K562 (cell line): Measurements from ENCODE around the gene RNF126. TPM values are rescaled to one million over a fixed set of nuclear protein-coding genes. Genes with fewer than 3 reads are reported as not detected.
A peak's percentile ranks its signal among the peaks of the same experiment; 100 is the strongest.

Experiments
- ATF4 ChIP-seq: fragments of 450-650 bp; formaldehyde crosslinking; IDR thresholded peaks from 2 replicates; pipeline ENCODE4 v1.4.0; 2022; ENCODE audit warnings: mild to moderate bottlenecking, moderate library complexity
- CBX3 ChIP-seq, 2 experiments: IDR thresholded peaks; 1 replicate in 1 of 2; 2 replicates in 1 of 2; pipeline ENCODE4 v1.6.1; 2012; ENCODE audit warnings: inconsistent platforms in 2 of 2, low read length in 2 of 2, borderline replicate concordance in 1 of 2, control low read depth in 1 of 2
- CEBPG ChIP-seq, 3 experiments: fragments of 200-800 bp in 1 of 3; sonication (Bioruptor generic) in 1 of 3; sonication (generic) in 1 of 3; formaldehyde crosslinking in 1 of 3; IDR thresholded peaks in 2 of 3; conservative IDR thresholded peaks in 1 of 3; 2 replicates each; pipeline versions ENCODE4 v1.6.1 to v1.8.0; 2016 to 2022; ENCODE audit warnings: missing compliant biosample characterization in 2 of 3, missing genetic modification characterization in 2 of 3, mild to moderate bottlenecking in 1 of 3, missing genetic modification reagents in 1 of 3
- ESRRA ChIP-seq: fragments of 450-650 bp; IDR thresholded peaks from 2 replicates; pipeline ENCODE4 v1.6.1; 2014; ENCODE audit warnings: low read depth, mild to moderate bottlenecking, moderate library complexity, borderline replicate concordance
- FOXJ2 ChIP-seq: fragments of 200-800 bp; sonication (Bioruptor generic); IDR thresholded peaks from 2 replicates; pipeline ENCODE4 v1.6.1; 2016; ENCODE audit warnings: missing genetic modification characterization, missing compliant biosample characterization
- HCFC1 ChIP-seq: IDR thresholded peaks from 2 replicates; pipeline ENCODE4 v1.6.1; 2012; ENCODE audit warnings: low read depth, low read length, improper control_type of control experiment
- HES1 ChIP-seq: fragments of 450-650 bp; IDR thresholded peaks from 2 replicates; pipeline ENCODE4 v1.6.1; 2016; ENCODE audit warnings: low read depth, mild to moderate bottlenecking, moderate library complexity
- HIVEP1 ChIP-seq: fragments of 250-450 bp; sonication (Bioruptor Pico); IDR thresholded peaks from 2 replicates; pipeline ENCODE4 v1.4.0; 2020; ENCODE audit warnings: mild to moderate bottlenecking
- KDM1A ChIP-seq, 2 experiments: fragments of 450-650 bp; IDR thresholded peaks; 2 replicates each; pipeline ENCODE4 v1.6.1; 2016; ENCODE audit warnings: mild to moderate bottlenecking in 2 of 2
- MAFG ChIP-seq: fragments of 450-650 bp; conservative IDR thresholded peaks from 2 replicates; pipeline ENCODE4 v1.6.1; 2016; ENCODE audit warnings: missing genetic modification characterization, missing compliant biosample characterization
- NBN ChIP-seq: fragments of 450-650 bp; IDR thresholded peaks from 2 replicates; pipeline ENCODE4 v1.6.1; 2016; ENCODE audit warnings: low read depth, mild to moderate bottlenecking
- PHB2 ChIP-seq: fragments of 450-650 bp; IDR thresholded peaks from 2 replicates; pipeline ENCODE4 v1.6.1; 2017; ENCODE audit warnings: low read depth
- POU5F1 ChIP-seq: fragments of 150-350 bp; IDR thresholded peaks from 2 replicates; pipeline ENCODE4 v1.6.1; 2014; ENCODE audit warnings: borderline replicate concordance, low read length, low read depth, mild to moderate bottlenecking; ENCODE audit not compliant: partially characterized antibody
- RAD21 ChIP-seq, 2 experiments: fragments of 250-450 bp in 1 of 2; fragments of 450-650 bp in 1 of 2; sonication (Bioruptor Pico) in 1 of 2; formaldehyde crosslinking in 1 of 2; IDR thresholded peaks in 1 of 2; conservative IDR thresholded peaks in 1 of 2; 2 replicates each; pipeline versions ENCODE4 v1.4.0 to v1.8.0; 2020 to 2022; ENCODE audit warnings: mild to moderate bottlenecking in 2 of 2, moderate library complexity in 1 of 2
- SRSF1 ChIP-seq: fragments of 200-400 bp; formaldehyde crosslinking; IDR thresholded peaks from 2 replicates; pipeline ENCODE4 v1.6.1; 2017; ENCODE audit warnings: mild to moderate bottlenecking, low read depth, low read length, moderate library complexity
- ZBTB34 ChIP-seq: fragments of 250-450 bp; sonication (Bioruptor Pico); IDR thresholded peaks from 2 replicates; pipeline ENCODE4 v1.8.0; 2021; ENCODE audit warnings: mild to moderate bottlenecking, moderate library complexity
- ZKSCAN1 ChIP-seq: fragments of 150-350 bp; IDR thresholded peaks from 2 replicates; pipeline ENCODE4 v1.6.1; 2016; ENCODE audit warnings: low read depth, low read length
- ZNF384 ChIP-seq: IDR thresholded peaks from 2 replicates; pipeline ENCODE4 v1.6.1; 2012; ENCODE audit warnings: low read depth, low read length, improper control_type of control experiment
- ZNF445 ChIP-seq: fragments of 250-450 bp; sonication (Bioruptor Pico); IDR thresholded peaks from 2 replicates; pipeline ENCODE4 v1.4.0; 2020; ENCODE audit warnings: low read depth, mild to moderate bottlenecking, moderate library complexity
- polyA plus RNA-seq, 8 experiments: library from polyadenylated mRNA; depleted of rRNA in 4 of 8; stranded (reverse) in 5 of 8; unstranded in 3 of 8; fragments of >200 nt; fragmentation: Nextera tagmentation in 2 of 8; fragmentation: Illumina TruSeq in 1 of 8; extraction: Ambion mirVana in 2 of 8; extraction: Trizol in 1 of 8; gene quantifications; 2 replicates each; pipeline versions ENCODE4 v1.2.1 to v1.2.3, GENCODE V29; 2011 to 2014; ENCODE audit warnings: inconsistent platforms in 1 of 8, missing spikeins in 1 of 8
- total RNA-seq, 7 experiments: library from RNA; depleted of rRNA in 6 of 7; stranded (reverse); fragments of >200 nt in 6 of 7; fragmentation: Illumina TruSeq in 2 of 7; extraction: Trizol in 2 of 7; gene quantifications; 2 replicates each; pipeline versions ENCODE4 v1.2.1 to v1.2.3, GENCODE V29; 2011 to 2021; ENCODE audit warnings: low replicate concordance in 1 of 7
- TF ChIP-seq, protein P1 (sequence below): fragments of 250-450 bp; sonication (Bioruptor Pico); IDR thresholded peaks from 2 replicates; pipeline ENCODE4 v1.4.0; 2020
- TF ChIP-seq, protein P2 (sequence below): fragments of 450-650 bp; IDR thresholded peaks from 2 replicates; pipeline ENCODE4 v1.7.1; 2018; ENCODE audit warnings: mild to moderate bottlenecking, low read depth; ENCODE audit not compliant: partially characterized antibody

RNF126 gene
- total and polyA plus RNA-seq, 9 of the 15 experiments (the other 6 are each of a cell fraction or from before 2014, with no cell fraction given), result 0.27 to 101 (median 12.3) TPM

- TF ChIP-seq ATF4 (no peak), POU5F1 (peak; percentile 88), NBN (no peak), ZKSCAN1 (0 out of 2 replicates have a peak, but pooled peaks have one; percentile 20), CBX3 (IDR thresholded peaks at IDR 0.05; ENCODE audit: borderline replicate concordance in 1 of 2, low read length in 2 of 2) (no peak), HES1 (no peak), HIVEP1 (CRISPR knock-in tag) (no peak), PHB2 (no peak), RAD21 (CRISPR knock-in tag; conservative IDR thresholded peaks at IDR 0.05 in 1 of 2, IDR thresholded peaks at IDR 0.05 in 1 of 2) (no peak), MAFG (tag) (no peak), ZBTB34 (CRISPR knock-in tag) (no peak), KDM1A (IDR thresholded peaks at IDR 0.05) (no peak), CEBPG (CRISPR knock-in tag; IDR thresholded peaks at IDR 0.05) (no peak), CEBPG (tag; conservative IDR thresholded peaks at IDR 0.05 in 1 of 2, IDR thresholded peaks at IDR 0.05 in 1 of 2) (no peak), ZNF445 (CRISPR knock-in tag) (no peak), HCFC1 (peak; percentile 92), ESRRA (peak; percentile 59; the same call in 1 of the 2 replicates), SRSF1 (no peak), FOXJ2 (no peak), ZNF384 (no peak)
- TF ChIP-seq, protein P1, sequence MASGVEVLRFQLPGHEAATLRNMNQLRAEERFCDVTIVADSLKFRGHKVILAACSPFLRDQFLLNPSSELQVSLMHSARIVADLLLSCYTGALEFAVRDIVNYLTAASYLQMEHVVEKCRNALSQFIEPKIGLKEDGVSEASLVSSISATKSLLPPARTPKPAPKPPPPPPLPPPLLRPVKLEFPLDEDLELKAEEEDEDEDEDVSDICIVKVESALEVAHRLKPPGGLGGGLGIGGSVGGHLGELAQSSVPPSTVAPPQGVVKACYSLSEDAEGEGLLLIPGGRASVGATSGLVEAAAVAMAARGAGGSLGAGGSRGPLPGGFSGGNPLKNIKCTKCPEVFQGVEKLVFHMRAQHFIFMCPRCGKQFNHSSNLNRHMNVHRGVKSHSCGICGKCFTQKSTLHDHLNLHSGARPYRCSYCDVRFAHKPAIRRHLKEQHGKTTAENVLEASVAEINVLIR, result no peak
- TF ChIP-seq, protein P2, sequence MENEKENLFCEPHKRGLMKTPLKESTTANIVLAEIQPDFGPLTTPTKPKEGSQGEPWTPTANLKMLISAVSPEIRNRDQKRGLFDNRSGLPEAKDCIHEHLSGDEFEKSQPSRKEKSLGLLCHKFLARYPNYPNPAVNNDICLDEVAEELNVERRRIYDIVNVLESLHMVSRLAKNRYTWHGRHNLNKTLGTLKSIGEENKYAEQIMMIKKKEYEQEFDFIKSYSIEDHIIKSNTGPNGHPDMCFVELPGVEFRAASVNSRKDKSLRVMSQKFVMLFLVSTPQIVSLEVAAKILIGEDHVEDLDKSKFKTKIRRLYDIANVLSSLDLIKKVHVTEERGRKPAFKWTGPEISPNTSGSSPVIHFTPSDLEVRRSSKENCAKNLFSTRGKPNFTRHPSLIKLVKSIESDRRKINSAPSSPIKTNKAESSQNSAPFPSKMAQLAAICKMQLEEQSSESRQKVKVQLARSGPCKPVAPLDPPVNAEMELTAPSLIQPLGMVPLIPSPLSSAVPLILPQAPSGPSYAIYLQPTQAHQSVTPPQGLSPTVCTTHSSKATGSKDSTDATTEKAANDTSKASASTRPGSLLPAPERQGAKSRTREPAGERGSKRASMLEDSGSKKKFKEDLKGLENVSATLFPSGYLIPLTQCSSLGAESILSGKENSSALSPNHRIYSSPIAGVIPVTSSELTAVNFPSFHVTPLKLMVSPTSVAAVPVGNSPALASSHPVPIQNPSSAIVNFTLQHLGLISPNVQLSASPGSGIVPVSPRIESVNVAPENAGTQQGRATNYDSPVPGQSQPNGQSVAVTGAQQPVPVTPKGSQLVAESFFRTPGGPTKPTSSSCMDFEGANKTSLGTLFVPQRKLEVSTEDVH, result peak; percentile 48
Measured at GRCh38 chr19:633068-633785, 29.8 kb downstream of the RNF126 start, which contains the start of gene POLRMT (continued).
